ENCODE results near the gene FAM184A. TPM values are rescaled to one million over a fixed set of nuclear protein-coding genes. Genes with fewer than 3 reads are reported as not detected.

FAM184A gene
- total RNA-seq, 1 experiment from 2014 or later = 13.3 TPM

GRCh38 chr6:119025793-119026192 lies 52.7 kb downstream of the FAM184A start (continued):
- no peak for TF ChIP-seq IRF1 (CRISPR knock-in tag; IDR thresholded peaks at IDR 0.05)
- no peak for TF ChIP-seq ZNF263 (CRISPR knock-in tag; IDR thresholded peaks at IDR 0.05; ENCODE audit: low read depth)

- peak overlapping the region; percentile 43 for H3K4me3 Mint-ChIP-seq
- peaks cover 6% of the 10 kb centered on the region for H3K36me3 Mint-ChIP-seq
- CTCF ChIA-PET = interaction anchor here (0.8 to 2.3 kb wide), 8 partner anchors 12 to 95 kb away, joined by 3 to 18 read pairs (median 8); partner anchors contain the start of gene FAM184A
- TF ChIP-seq FOXP4 (CRISPR knock-in tag; IDR thresholded peaks at IDR 0.05) (peak; percentile 76; the same call in 1 of the 2 replicates), HMGA2 (CRISPR knock-in tag; IDR thresholded peaks at IDR 0.05) (no peak), FOXK1 (CRISPR knock-in tag; IDR thresholded peaks at IDR 0.05) (0 out of 2 replicates have a peak, but pooled peaks have one; percentile 25)
- peak overlapping the region; percentile 66 for H3K27ac Mint-ChIP-seq
- DNase-seq (ENCODE audit: low spot score) (no peak), ATAC-seq (peak; percentile 71)
- H3K9me3 Mint-ChIP-seq = no peaks in the 10 kb centered on the region
- H3K4me1 Mint-ChIP-seq = peaks cover 61% of the 10 kb centered on the region
- POLR2A ChIA-PET = interaction anchor here (0.6 to 1.2 kb wide), 3 partner anchors 21 to 130 kb away, joined by 3 to 4 read pairs (median 3); partner anchors contain the start of genes ASF1A and FAM184A
- peaks cover 23% of the 10 kb centered on the region for H3K27me3 Mint-ChIP-seq (ENCODE audit: low read depth)
Observed at GRCh38 chr6:119024111-119024510, 54.4 kb downstream of the FAM184A start.

- Mint-ChIP-seq H3K4me1 (peaks cover 48% of the 10 kb centered on the region), H3K36me3 (peaks cover 6% of the 10 kb centered on the region), H3K27me3 (ENCODE audit: low read depth) (peaks cover 13% of the 10 kb centered on the region), H3K9me3 (no peaks in the 10 kb centered on the region), H3K27ac (no peak overlapping the region), H3K4me3 (no peak overlapping the region)
- DNase-seq (ENCODE audit: low spot score) (no peak), ATAC-seq (no peak)
- TF ChIP-seq ARID4B (CRISPR knock-in tag; IDR thresholded peaks at IDR 0.05; ENCODE audit: borderline replicate concordance) (no peak), FOXJ3 (CRISPR knock-in tag; IDR thresholded peaks at IDR 0.05; ENCODE audit: borderline replicate concordance) (no peak), HMGA2 (CRISPR knock-in tag; IDR thresholded peaks at IDR 0.05) (no peak), TCF7 (CRISPR knock-in tag; IDR thresholded peaks at IDR 0.05; ENCODE audit: low read depth) (no peak), ZNF219 (CRISPR knock-in tag; IDR thresholded peaks at IDR 0.05; ENCODE audit: borderline replicate concordance) (no peak), USF1 (CRISPR knock-in tag; IDR thresholded peaks at IDR 0.05) (no peak), PRDM15 (CRISPR knock-in tag; IDR thresholded peaks at IDR 0.05) (no peak), USF2 (CRISPR knock-in tag; IDR thresholded peaks at IDR 0.05) (no peak), MXD4 (CRISPR knock-in tag; IDR thresholded peaks at IDR 0.05; ENCODE audit: borderline replicate concordance) (no peak), CDX4 (CRISPR knock-in tag; IDR thresholded peaks at IDR 0.05; ENCODE audit: borderline replicate concordance) (no peak), ZNF138 (CRISPR knock-in tag; conservative IDR thresholded peaks at IDR 0.05) (no peak), ZNF396 (CRISPR knock-in tag; IDR thresholded peaks at IDR 0.05; ENCODE audit: borderline replicate concordance) (no peak)
- ChIA-PET POLR2A (interaction anchor here (0.7 kb wide), 1 partner anchor 646 kb away, joined by 3 read pairs; no protein-coding TSS in a partner anchor), CTCF (interaction anchor here (0.9 to 1.7 kb wide), 2 partner anchors 30 to 88 kb away, joined by 3 to 9 read pairs; no protein-coding TSS in a partner anchor)
Observed at GRCh38 chr6:119022796-119023195, 55.7 kb downstream of the FAM184A start.

Data from WTC11 (cell line).